BJ (cell line): Measurements from ENCODE around the gene KRT76. TPM values are rescaled to one million over a fixed set of nuclear protein-coding genes. Genes with fewer than 3 reads are reported as not detected.

ENCODE experiments used
- CTCF ChIA-PET: fragments of 350-600 bp; formaldehyde crosslinking; extraction: SDS; loops from one replicate; lab custom pipeline; 2021; ENCODE audit warnings: antibody characterized with exemption, inconsistent platforms; lab: Yijun Ruan, JAX
- POLR2A ChIA-PET: fragments of 300-600 bp; sonication (Branson Sonifier 250); formaldehyde crosslinking; extraction: SDS; loops from one replicate; lab custom pipeline; 2021; ENCODE audit warnings: antibody characterized with exemption; lab: Charles Lee
- DNase-seq: peaks from one replicate; pipeline ENCODE4 v3.0.0-alpha.2; 2011; ENCODE audit warnings: low read depth
- H3K27me3 ChIP-seq: 2 replicates; pipeline ENCODE4 v1.6.0; 2011; ENCODE audit warnings: low read length; ENCODE audit not compliant: control insufficient read depth, insufficient read depth
- H3K36me3 ChIP-seq: 2 replicates; pipeline ENCODE4 v1.5.1; 2011; ENCODE audit warnings: low read length; ENCODE audit not compliant: control insufficient read depth, insufficient read depth
- H3K4me3 ChIP-seq: 2 replicates; pipeline ENCODE4 v1.5.1; 2011; ENCODE audit warnings: low read depth, mild to moderate bottlenecking, control low read depth, low read length
- polyA plus RNA-seq: library from polyadenylated mRNA; depleted of rRNA; stranded (reverse); fragments of >200 nt; gene quantifications from 2 replicates; pipeline ENCODE4 v1.2.3, GENCODE V29; 2011
- TF ChIP-seq, protein P1 (sequence below): IDR thresholded peaks from 2 replicates; pipeline ENCODE4 v1.5.1; 2011; ENCODE audit warnings: low read depth, mild to moderate bottlenecking, control low read depth, inconsistent platforms, low read length, moderate library complexity; ENCODE audit not compliant: insufficient read depth

Gene KRT76
- polyA plus RNA-seq, 1 experiment, result not detected

- TF ChIP-seq, protein P1, sequence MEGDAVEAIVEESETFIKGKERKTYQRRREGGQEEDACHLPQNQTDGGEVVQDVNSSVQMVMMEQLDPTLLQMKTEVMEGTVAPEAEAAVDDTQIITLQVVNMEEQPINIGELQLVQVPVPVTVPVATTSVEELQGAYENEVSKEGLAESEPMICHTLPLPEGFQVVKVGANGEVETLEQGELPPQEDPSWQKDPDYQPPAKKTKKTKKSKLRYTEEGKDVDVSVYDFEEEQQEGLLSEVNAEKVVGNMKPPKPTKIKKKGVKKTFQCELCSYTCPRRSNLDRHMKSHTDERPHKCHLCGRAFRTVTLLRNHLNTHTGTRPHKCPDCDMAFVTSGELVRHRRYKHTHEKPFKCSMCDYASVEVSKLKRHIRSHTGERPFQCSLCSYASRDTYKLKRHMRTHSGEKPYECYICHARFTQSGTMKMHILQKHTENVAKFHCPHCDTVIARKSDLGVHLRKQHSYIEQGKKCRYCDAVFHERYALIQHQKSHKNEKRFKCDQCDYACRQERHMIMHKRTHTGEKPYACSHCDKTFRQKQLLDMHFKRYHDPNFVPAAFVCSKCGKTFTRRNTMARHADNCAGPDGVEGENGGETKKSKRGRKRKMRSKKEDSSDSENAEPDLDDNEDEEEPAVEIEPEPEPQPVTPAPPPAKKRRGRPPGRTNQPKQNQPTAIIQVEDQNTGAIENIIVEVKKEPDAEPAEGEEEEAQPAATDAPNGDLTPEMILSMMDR, result no peak
- Histone ChIP-seq H3K4me3 (no peak overlapping the region), H3K27me3 (peaks cover 14% of the 10 kb centered on the region), H3K36me3 (no peaks in the 10 kb centered on the region)
- CTCF ChIA-PET, result interaction anchor here (1.2 kb wide), 1 partner anchor 19 kb away, joined by 3 read pairs; no protein-coding TSS in a partner anchor
- DNase-seq, result no peak
- POLR2A ChIA-PET, result no interaction called here
These were observed 42.8 kb upstream of the KRT76 start for GRCh38 chr12:52819731-52820510.

GRCh38 chr12:52818887-52819420 is 41.8 kb upstream of the KRT76 start:
- Histone ChIP-seq H3K27me3 (peaks cover 14% of the 10 kb centered on the region), H3K4me3 (no peak overlapping the region), H3K36me3 (no peaks in the 10 kb centered on the region)
- TF ChIP-seq, protein P1, result no peak
- ChIA-PET POLR2A (no interaction called here), CTCF (interaction anchor here (0.7 to 1.2 kb wide), 2 partner anchors 18 to 680 kb away, joined by 3 read pairs; no protein-coding TSS in a partner anchor)
- DNase-seq, result no peak

GRCh38 chr12:52818388-52818787 is 41.2 kb upstream of the KRT76 start:
- CTCF ChIA-PET, result no interaction called here
- TF ChIP-seq, protein P1, result no peak
- no peak for DNase-seq
- Histone ChIP-seq H3K36me3 (no peaks in the 10 kb centered on the region), H3K27me3 (peaks cover 16% of the 10 kb centered on the region), H3K4me3 (no peak overlapping the region)
- POLR2A ChIA-PET, result no interaction called here

- POLR2A ChIA-PET, result no interaction called here
- H3K36me3 ChIP-seq, result no peaks in the 10 kb centered on the region
These were observed 40.6 kb upstream of the KRT76 start for GRCh38 chr12:52817699-52818238.

More at GRCh38 chr12:52817699-52818238, 40.6 kb upstream of the KRT76 start:
- Histone ChIP-seq H3K27me3 (peaks cover 18% of the 10 kb centered on the region), H3K4me3 (no peak overlapping the region)
- DNase-seq, result no peak
- TF ChIP-seq, protein P1, result no peak
- CTCF ChIA-PET, result no interaction called here
